Thyroid gland (tissue), 4 donors: ENCODE data around the gene MIGA1. TPM values are rescaled to one million over a fixed set of nuclear protein-coding genes. Genes with fewer than 3 reads are reported as not detected.
A peak's percentile ranks its signal among the peaks of the same experiment; 100 is the strongest.

Source experiments
- DNase-seq, 2 donors: peaks; one replicate each; pipeline ENCODE4 v3.0.0-alpha.2; 2019
- H3K27ac ChIP-seq, 3 donors: fragments of 200-600 bp; sonication (generic); 1 replicate in 2 of 3; 2 replicates in 1 of 3; pipeline ENCODE4 v1.5.1; 2016 to 2019; ENCODE audit warnings: mild to moderate bottlenecking in 1 of 3, moderate library complexity in 1 of 3
- H3K27me3 ChIP-seq: fragments of 200-600 bp; sonication (generic); one replicate; pipeline ENCODE4 v1.5.1; 2019
- H3K36me3 ChIP-seq, 2 donors: fragments of 200-600 bp; sonication (generic); one replicate each; pipeline ENCODE4 v1.5.1; 2016 to 2019
- H3K4me1 ChIP-seq, 2 donors: fragments of 200-600 bp; sonication (generic); one replicate each; pipeline ENCODE4 v1.5.1; 2017 to 2019
- H3K4me3 ChIP-seq, 3 donors: fragments of 200-600 bp; sonication (generic); replicated peaks in 1 of 3; 1 replicate in 2 of 3; 2 replicates in 1 of 3; pipeline ENCODE4 v1.5.1; 2016; ENCODE audit warnings: mild to moderate bottlenecking in 1 of 3
- H3K9me3 ChIP-seq: fragments of 200-600 bp; sonication (generic); one replicate; pipeline ENCODE4 v1.5.1; 2017
- POLR2A ChIP-seq, 2 donors: fragments of 450-650 bp; IDR thresholded peaks; one replicate each; pipeline ENCODE4 v1.6.1; 2017; ENCODE audit warnings: antibody characterized with exemption in 2 of 2, mild to moderate bottlenecking in 2 of 2, moderate library complexity in 1 of 2
- WGBS, 2 donors: methylation state at CpG; one replicate each; pipeline ENCODE4 v1.1.5; 2017; 5-methylcytosine and 5-hydroxymethylcytosine counted together
- intact Hi-C: fragments of 100-400 bp; cut with DNase I; formaldehyde crosslinking; loops from one replicate; pipeline ENCODE4 v1.15.1; 2023
- total RNA-seq, 4 donors: library from RNA; depleted of rRNA; stranded (reverse); fragments of >200 nt; gene quantifications; one replicate each; pipeline ENCODE4 v1.2.3, GENCODE V29; 2016
- TF ChIP-seq, protein P1 (sequence below), 6 experiments: fragments of 200-600 bp in 3 of 6; fragments of 450-650 bp in 3 of 6; sonication (generic) in 3 of 6; IDR thresholded peaks; one replicate each; pipeline ENCODE4 v1.5.1; 2016 to 2019; ENCODE audit warnings: antibody characterized with exemption in 6 of 6, mild to moderate bottlenecking in 2 of 6, inconsistent platforms in 1 of 6, moderate library complexity in 1 of 6

MIGA1 gene
- total RNA-seq, 4 donors from 2014 or later = 25.8 to 34.6 (median 30.5) TPM

DNA sequence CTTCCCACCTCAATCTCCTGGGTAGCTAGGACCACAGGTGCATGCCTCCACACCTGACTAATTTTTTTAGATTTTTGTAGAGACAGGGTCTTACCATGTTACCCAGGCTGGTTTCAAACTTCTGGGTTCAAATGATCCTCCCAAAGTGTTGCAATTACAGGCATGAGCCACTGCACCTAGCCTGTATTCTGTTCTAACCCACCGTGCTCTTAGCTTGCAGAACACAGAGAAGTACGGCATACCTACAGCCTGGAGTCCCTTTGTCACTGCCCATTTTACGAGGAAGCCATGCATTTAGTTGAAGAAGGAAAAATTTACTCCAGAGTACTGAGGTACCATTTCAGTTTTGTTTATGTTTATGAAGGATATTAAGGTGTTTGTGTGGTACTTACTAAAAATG, 79.3 kb downstream of the MIGA1 start:
- H3K9me3 ChIP-seq = no peaks in the 10 kb centered on the region
- no peaks in the 10 kb centered on the region for H3K27me3 ChIP-seq
- intact Hi-C loops = no loop called here
- no peaks in the 10 kb centered on the region for H3K36me3 ChIP-seq
- peaks cover 18 to 21% of the 10 kb centered on the region in 2 donors for H3K4me1 ChIP-seq
- no peak for DNase-seq
- H3K27ac ChIP-seq = peak overlapping the region; percentile 57 to 68 (median 57)
- 42% methylated on average over 3 of the region's 3 CpGs for WGBS, 2 donors
- H3K4me3 ChIP-seq = no peak overlapping the region
- TF ChIP-seq, protein P1, sequence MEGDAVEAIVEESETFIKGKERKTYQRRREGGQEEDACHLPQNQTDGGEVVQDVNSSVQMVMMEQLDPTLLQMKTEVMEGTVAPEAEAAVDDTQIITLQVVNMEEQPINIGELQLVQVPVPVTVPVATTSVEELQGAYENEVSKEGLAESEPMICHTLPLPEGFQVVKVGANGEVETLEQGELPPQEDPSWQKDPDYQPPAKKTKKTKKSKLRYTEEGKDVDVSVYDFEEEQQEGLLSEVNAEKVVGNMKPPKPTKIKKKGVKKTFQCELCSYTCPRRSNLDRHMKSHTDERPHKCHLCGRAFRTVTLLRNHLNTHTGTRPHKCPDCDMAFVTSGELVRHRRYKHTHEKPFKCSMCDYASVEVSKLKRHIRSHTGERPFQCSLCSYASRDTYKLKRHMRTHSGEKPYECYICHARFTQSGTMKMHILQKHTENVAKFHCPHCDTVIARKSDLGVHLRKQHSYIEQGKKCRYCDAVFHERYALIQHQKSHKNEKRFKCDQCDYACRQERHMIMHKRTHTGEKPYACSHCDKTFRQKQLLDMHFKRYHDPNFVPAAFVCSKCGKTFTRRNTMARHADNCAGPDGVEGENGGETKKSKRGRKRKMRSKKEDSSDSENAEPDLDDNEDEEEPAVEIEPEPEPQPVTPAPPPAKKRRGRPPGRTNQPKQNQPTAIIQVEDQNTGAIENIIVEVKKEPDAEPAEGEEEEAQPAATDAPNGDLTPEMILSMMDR (IDR thresholded peaks at IDR 0.05) = no peak

DNA sequence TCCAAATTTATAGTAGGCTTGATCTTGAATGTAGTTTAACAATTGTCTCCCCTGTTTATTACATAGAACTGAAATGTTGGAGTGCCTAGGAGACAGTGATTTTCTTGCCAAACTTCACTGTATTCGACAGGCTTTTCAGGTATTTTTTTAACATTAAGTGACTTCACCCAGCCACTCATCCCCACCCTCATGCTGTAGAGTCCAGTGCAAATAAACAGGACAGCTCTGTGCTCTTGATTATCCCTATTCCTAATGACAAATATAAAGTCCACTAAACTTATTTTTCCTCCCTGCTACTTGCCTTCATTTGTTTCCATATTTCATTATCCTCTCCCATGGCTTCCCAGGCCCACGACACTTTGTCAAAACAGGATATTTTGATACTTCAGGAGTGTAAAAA, 79.8 kb downstream of the MIGA1 start:
- no peak for TF ChIP-seq POLR2A (IDR thresholded peaks at IDR 0.05)
- TF ChIP-seq, protein P1 (IDR thresholded peaks at IDR 0.05) = no peak
- WGBS, 2 donors = 55 to 57% methylated on average over 2 of the region's 2 CpGs

DNA sequence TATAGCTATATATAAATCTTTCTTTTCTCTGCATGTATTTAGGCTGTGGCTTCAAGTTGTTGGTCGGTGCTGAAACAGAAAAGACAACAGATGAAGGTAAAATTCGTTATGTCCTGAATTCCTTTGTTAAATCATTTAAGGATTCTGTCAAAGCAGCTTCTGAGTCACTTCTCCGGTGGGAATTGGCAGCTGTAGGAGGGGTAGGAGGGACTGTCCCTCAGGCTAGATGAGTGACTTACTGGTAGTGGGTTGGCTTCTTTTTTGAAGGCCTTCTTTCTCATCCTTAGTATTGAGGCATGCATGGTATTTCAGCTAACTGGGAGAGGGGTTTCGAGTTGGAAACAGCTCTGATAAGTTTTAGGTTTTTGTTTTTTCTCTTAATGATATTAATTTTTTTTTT, 86.8 kb downstream of the MIGA1 start:
- intact Hi-C loops = no loop called here
- H3K9me3 ChIP-seq = no peaks in the 10 kb centered on the region
- peaks cover 3 to 7% of the 10 kb centered on the region in 2 donors for H3K4me1 ChIP-seq
- H3K4me3 ChIP-seq = no peak overlapping the region
- 87 to 89% methylated on average over 4 of the region's 4 CpGs for WGBS, 2 donors
- H3K27ac ChIP-seq = no peak overlapping the region
- H3K27me3 ChIP-seq = no peaks in the 10 kb centered on the region
- no peak for TF ChIP-seq POLR2A (IDR thresholded peaks at IDR 0.05)
- TF ChIP-seq, protein P1 (IDR thresholded peaks at IDR 0.05) = no peak
- no peak for DNase-seq
- no peaks in the 10 kb centered on the region for H3K36me3 ChIP-seq

More for the DNA sequence above, 79.8 kb downstream of the MIGA1 start:
- no peak overlapping the region for H3K4me3 ChIP-seq
- H3K27ac ChIP-seq = peak overlapping the region; percentile 57 to 68 (median 57)
- intact Hi-C loops = no loop called here
- peaks cover 18 to 21% of the 10 kb centered on the region in 2 donors for H3K4me1 ChIP-seq
- H3K36me3 ChIP-seq = no peaks in the 10 kb centered on the region
- DNase-seq = peak; percentile 13 to 23
- H3K27me3 ChIP-seq = no peaks in the 10 kb centered on the region
- no peaks in the 10 kb centered on the region for H3K9me3 ChIP-seq

DNA sequence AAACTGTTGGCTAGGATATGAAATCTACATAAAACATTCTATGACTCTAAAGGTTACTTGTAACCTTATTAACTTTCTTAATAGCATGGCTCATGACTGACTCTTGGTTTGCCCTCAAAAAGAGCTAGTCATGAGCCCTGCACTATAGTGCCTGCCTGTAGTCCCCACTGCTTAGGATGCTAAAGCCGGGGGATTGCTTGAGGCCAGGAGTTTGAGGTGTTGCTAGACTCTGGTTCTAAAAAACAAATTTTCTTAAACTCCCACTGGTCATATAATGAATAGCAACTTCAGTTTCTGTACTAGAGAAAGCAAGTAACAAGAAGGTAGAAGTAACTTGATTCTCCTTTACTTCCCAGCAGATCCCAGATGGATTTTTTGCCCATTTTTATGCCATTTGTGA, 93.2 kb downstream of the MIGA1 start:
- 82 to 91% methylated on average over 1 of the region's 1 CpG for WGBS, 2 donors
- peaks cover 7 to 14% of the 10 kb centered on the region in 2 donors for H3K4me1 ChIP-seq
- H3K4me3 ChIP-seq = no peak overlapping the region
- no peaks in the 10 kb centered on the region for H3K36me3 ChIP-seq
- intact Hi-C loops = no loop called here
- no peak for TF ChIP-seq POLR2A (IDR thresholded peaks at IDR 0.05)
- TF ChIP-seq, protein P1 (IDR thresholded peaks at IDR 0.05) = no peak
- H3K27ac ChIP-seq = peak overlapping the region in 2 of 3 donors; percentile 27 to 49
- no peaks in the 10 kb centered on the region for H3K9me3 ChIP-seq
- H3K27me3 ChIP-seq = no peaks in the 10 kb centered on the region
- DNase-seq = no peak

DNA sequence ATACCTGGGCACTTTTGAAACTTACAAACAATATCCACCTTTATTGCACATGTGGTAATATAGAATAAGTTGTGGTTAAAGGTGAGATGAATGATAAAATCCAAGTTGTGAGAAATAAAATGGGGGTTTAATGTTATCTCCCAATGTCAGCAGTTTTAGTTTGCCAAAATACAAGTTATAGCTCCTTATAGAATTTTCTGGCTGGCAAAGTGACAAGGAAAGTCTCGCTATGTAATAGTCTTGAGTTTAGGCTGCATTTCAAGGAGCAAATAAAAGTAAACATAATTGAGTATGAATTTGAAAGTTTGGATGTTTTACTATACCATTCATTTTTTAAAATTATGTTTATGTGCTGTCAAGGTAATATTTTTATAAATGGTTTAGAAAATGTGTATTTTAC, 94.0 kb downstream of the MIGA1 start:
- Histone ChIP-seq H3K9me3 (no peaks in the 10 kb centered on the region), H3K4me3 (no peak overlapping the region), H3K27ac (no peak overlapping the region), H3K36me3 (no peaks in the 10 kb centered on the region), H3K4me1 (peaks cover 7 to 11% of the 10 kb centered on the region in 2 donors), H3K27me3 (no peaks in the 10 kb centered on the region)
- intact Hi-C loops = no loop called here
- WGBS, 2 donors = 31 to 99% methylated on average over 1 of the region's 1 CpG
- DNase-seq = no peak
- TF ChIP-seq, protein P1 (IDR thresholded peaks at IDR 0.05) = no peak
- no peak for TF ChIP-seq POLR2A (IDR thresholded peaks at IDR 0.05)
